Gastroesophageal sphincter (tissue), 3 donors: ENCODE results near the gene STPG4.

ENCODE experiments used
- POLR2AphosphoS5 ChIP-seq: sonication (generic); formaldehyde crosslinking; IDR thresholded peaks from one replicate; pipeline ENCODE4 v1.6.1; 2017; ENCODE audit warnings: antibody characterized with exemption
- TF ChIP-seq, protein P1 (sequence below), 4 experiments: fragments of 200-600 bp in 2 of 4; fragments of 450-650 bp in 2 of 4; sonication (generic) in 1 of 4; IDR thresholded peaks; one replicate each; pipeline ENCODE4 v1.5.1; 2017 to 2019; ENCODE audit warnings: antibody characterized with exemption in 4 of 4, mild to moderate bottlenecking in 2 of 4, moderate library complexity in 2 of 4

DNA sequence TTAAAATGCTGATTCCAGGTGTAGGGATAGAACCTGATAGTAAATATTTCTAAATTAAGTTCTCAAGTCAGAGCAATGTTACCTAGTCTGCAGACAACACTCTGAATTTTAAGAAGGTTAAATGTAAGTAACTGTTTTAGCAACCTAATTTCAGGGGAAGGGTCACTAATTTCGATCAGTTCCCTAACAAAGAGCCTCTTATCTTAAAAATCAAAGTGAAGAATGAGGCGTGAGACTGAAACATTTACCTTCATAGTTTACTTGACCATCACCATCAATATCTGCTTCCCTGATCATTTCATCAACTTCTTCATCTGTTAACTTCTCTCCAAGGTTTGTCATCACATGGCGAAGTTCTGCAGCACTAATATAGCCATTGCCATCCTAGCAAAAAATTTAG lies 6.4 kb upstream of the STPG4 start:
- TF ChIP-seq, protein P1, sequence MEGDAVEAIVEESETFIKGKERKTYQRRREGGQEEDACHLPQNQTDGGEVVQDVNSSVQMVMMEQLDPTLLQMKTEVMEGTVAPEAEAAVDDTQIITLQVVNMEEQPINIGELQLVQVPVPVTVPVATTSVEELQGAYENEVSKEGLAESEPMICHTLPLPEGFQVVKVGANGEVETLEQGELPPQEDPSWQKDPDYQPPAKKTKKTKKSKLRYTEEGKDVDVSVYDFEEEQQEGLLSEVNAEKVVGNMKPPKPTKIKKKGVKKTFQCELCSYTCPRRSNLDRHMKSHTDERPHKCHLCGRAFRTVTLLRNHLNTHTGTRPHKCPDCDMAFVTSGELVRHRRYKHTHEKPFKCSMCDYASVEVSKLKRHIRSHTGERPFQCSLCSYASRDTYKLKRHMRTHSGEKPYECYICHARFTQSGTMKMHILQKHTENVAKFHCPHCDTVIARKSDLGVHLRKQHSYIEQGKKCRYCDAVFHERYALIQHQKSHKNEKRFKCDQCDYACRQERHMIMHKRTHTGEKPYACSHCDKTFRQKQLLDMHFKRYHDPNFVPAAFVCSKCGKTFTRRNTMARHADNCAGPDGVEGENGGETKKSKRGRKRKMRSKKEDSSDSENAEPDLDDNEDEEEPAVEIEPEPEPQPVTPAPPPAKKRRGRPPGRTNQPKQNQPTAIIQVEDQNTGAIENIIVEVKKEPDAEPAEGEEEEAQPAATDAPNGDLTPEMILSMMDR (IDR thresholded peaks at IDR 0.05) = no peak
- no peak for TF ChIP-seq POLR2AphosphoS5
